Right atrium auricular region (tissue), 2 donors: ENCODE data around the gene ADAM22. TPM values are rescaled to one million over a fixed set of nuclear protein-coding genes. Genes with fewer than 3 reads are reported as not detected.

Source experiments
- DNase-seq: peaks from one replicate; pipeline ENCODE4 v3.0.0-alpha.2; 2019; ENCODE audit warnings: low spot score
- H3K27ac ChIP-seq, 2 donors: fragments of 200-600 bp; sonication (generic); 1 replicate in 1 of 2; 2 replicates in 1 of 2; pipeline ENCODE4 v1.5.1; 2016 to 2019
- H3K27me3 ChIP-seq, 2 donors: fragments of 200-600 bp; sonication (generic); one replicate each; pipeline versions ENCODE4 v1.5.1 to v1.6.0; 2017 to 2019
- H3K36me3 ChIP-seq: fragments of 200-600 bp; sonication (generic); one replicate; pipeline ENCODE4 v1.5.1; 2016
- H3K4me1 ChIP-seq, 2 donors: fragments of 200-600 bp; sonication (generic); one replicate each; pipeline versions ENCODE4 v1.5.1 to v1.6.0; 2017 to 2019
- H3K4me3 ChIP-seq, 2 donors: fragments of 200-600 bp; sonication (generic); 1 replicate in 1 of 2; 2 replicates in 1 of 2; pipeline ENCODE4 v1.5.1; 2017 to 2019; ENCODE audit warnings: mild to moderate bottlenecking in 1 of 2, moderate library complexity in 1 of 2
- H3K9me3 ChIP-seq, 2 donors: fragments of 200-600 bp; sonication (generic); one replicate each; pipeline ENCODE4 v1.5.1; 2019
- total RNA-seq, 2 donors: library from RNA; depleted of rRNA; stranded (reverse); fragments of >200 nt; gene quantifications; one replicate each; pipeline ENCODE4 v1.1.0, GENCODE V29; 2016
- TF ChIP-seq, protein P1 (sequence below), 2 donors: fragments of 200-600 bp; sonication (generic); IDR thresholded peaks; one replicate each; pipeline ENCODE4 v1.5.1; 2019; ENCODE audit warnings: antibody characterized with exemption in 2 of 2

ADAM22 gene
- total RNA-seq, 2 donors from 2014 or later = 1.9 to 3.9 TPM

DNA sequence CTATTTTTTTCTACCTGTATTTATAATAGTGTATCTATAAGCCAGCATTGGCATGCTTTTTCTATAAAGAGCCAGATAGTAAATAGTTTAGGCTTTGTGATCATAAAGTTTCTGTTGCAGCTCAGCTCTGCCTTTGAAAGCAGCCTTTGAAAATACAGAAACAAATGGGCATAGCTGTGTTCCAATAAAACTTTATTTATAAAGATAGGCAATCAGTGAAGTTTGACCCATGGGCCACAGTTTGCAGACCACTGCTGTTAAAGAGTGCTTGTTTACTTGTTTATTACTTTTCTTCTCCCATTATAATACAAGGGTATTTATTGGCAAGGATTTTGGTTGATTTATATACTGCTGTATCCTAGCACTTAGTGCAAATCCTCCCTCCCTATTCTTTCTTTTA is 213.3 kb downstream of the ADAM22 start:
- Histone ChIP-seq H3K27ac (no peak overlapping the region), H3K4me3 (no peak overlapping the region), H3K36me3 (no peaks in the 10 kb centered on the region), H3K4me1 (peaks cover 0 to 11% of the 10 kb centered on the region in 2 donors), H3K27me3 (no peaks in the 10 kb centered on the region), H3K9me3 (no peaks in the 10 kb centered on the region)
- no peak for DNase-seq
- TF ChIP-seq, protein P1, sequence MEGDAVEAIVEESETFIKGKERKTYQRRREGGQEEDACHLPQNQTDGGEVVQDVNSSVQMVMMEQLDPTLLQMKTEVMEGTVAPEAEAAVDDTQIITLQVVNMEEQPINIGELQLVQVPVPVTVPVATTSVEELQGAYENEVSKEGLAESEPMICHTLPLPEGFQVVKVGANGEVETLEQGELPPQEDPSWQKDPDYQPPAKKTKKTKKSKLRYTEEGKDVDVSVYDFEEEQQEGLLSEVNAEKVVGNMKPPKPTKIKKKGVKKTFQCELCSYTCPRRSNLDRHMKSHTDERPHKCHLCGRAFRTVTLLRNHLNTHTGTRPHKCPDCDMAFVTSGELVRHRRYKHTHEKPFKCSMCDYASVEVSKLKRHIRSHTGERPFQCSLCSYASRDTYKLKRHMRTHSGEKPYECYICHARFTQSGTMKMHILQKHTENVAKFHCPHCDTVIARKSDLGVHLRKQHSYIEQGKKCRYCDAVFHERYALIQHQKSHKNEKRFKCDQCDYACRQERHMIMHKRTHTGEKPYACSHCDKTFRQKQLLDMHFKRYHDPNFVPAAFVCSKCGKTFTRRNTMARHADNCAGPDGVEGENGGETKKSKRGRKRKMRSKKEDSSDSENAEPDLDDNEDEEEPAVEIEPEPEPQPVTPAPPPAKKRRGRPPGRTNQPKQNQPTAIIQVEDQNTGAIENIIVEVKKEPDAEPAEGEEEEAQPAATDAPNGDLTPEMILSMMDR (IDR thresholded peaks at IDR 0.05) = no peak

DNA sequence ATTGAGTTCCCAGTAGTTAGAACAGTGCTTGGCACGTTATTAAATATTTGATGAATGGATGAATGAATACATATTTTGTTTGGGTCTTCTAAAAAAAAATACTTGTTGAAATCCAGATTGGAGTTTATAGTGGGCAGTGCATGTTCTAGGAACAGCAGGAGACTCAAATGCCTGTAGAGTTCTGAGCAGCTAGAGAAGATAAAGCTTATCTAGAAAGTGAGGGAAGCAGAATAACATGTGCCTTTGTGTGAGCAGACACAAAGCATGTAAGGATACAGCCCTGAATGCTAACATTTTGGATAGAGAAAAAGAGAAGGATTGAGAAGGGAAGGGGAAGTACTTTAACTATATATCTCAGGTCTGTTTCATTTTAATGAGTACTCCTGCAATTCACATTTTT is 213.9 kb downstream of the ADAM22 start:
- no peak overlapping the region for H3K4me3 ChIP-seq
- H3K4me1 ChIP-seq = peaks cover 0 to 11% of the 10 kb centered on the region in 2 donors
- DNase-seq = no peak
- H3K9me3 ChIP-seq = no peaks in the 10 kb centered on the region
- H3K27ac ChIP-seq = no peak overlapping the region
- TF ChIP-seq, protein P1 (IDR thresholded peaks at IDR 0.05) = no peak
- H3K36me3 ChIP-seq = no peaks in the 10 kb centered on the region
- H3K27me3 ChIP-seq = no peaks in the 10 kb centered on the region

DNA sequence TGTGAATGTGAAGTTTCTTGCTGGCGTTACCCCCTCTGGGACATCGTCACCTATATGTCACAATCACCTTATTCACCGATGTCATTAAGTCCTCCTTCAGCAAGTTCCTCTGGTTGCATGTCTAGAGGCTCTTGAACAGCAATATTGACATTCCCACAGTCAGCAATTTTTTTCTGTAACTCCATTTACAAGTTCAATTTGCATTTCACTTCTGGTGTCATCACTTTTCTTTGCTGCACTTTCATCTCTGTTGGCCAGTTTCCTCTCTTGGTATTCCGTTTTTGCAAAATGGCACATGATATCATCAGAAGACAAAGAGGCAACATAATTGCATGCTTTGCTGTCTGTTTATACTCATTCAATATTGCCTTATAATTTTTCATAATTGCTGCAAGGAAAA is 216.0 kb downstream of the ADAM22 start:
- TF ChIP-seq, protein P1 (IDR thresholded peaks at IDR 0.05) = no peak
- H3K9me3 ChIP-seq = no peaks in the 10 kb centered on the region
- H3K36me3 ChIP-seq = no peaks in the 10 kb centered on the region
- H3K27me3 ChIP-seq = no peaks in the 10 kb centered on the region
- peaks cover 0 to 11% of the 10 kb centered on the region in 2 donors for H3K4me1 ChIP-seq
- DNase-seq = no peak
- no peak overlapping the region for H3K4me3 ChIP-seq
- no peak overlapping the region for H3K27ac ChIP-seq

DNA sequence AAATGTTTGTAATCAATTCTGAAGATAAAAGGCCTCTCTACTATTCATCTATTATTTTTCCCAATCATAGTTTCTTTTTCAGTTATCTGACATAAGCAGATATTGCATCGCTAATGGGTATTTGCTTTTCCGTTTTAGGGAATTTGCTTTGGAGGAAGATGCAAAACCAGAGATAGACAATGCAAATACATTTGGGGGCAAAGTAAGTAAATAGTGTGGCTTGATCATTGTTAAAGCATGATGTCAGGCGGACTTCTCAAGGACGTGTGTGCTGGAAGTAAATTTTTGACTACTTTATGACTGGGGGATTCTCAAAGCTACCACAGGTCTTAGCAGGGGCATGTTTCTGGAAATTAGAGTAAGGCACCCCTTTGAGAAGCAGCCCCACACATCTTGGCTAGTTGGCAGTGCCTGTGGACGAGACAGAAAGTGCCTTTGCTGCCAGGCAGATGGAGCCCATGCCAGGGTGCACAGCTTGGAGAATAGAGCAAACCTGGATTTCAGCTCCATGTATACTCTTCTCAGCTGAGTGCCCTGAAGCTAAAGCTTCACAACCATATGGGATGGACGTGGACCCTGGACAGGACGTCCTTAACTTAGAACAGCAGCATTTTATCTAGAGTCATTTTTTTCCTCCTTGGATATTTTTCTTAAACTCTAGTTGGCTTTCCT is 217.2 kb downstream of the ADAM22 start:
- Histone ChIP-seq H3K4me1 (peaks cover 0 to 11% of the 10 kb centered on the region in 2 donors), H3K4me3 (no peak overlapping the region), H3K27ac (no peak overlapping the region), H3K27me3 (no peaks in the 10 kb centered on the region), H3K36me3 (no peaks in the 10 kb centered on the region), H3K9me3 (no peaks in the 10 kb centered on the region)
- no peak for DNase-seq
- TF ChIP-seq, protein P1 (IDR thresholded peaks at IDR 0.05) = no peak

DNA sequence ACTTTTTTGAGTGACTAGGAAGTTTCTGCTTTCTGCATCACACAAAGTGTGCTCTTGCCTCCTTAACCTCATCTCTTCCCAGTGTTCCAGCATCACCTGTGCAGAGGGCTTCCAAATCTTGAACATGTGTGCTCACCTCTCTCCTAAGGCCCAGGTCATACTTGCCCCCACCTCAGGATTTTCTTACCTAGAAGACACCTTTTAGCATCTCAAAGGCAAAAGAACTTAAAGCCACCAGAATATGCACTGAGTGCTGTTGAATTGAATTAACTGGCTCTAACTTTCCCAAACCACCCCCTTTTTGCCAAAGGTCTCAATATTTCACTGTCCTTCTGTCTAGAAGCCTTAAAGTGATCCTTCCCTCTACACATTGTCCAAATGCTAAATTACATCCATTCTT is 219.3 kb downstream of the ADAM22 start:
- Histone ChIP-seq H3K4me1 (no peaks in the 10 kb centered on the region), H3K27me3 (no peaks in the 10 kb centered on the region), H3K4me3 (no peak overlapping the region), H3K9me3 (no peaks in the 10 kb centered on the region), H3K36me3 (no peaks in the 10 kb centered on the region), H3K27ac (no peak overlapping the region)
- TF ChIP-seq, protein P1 (IDR thresholded peaks at IDR 0.05) = no peak
- DNase-seq = no peak

DNA sequence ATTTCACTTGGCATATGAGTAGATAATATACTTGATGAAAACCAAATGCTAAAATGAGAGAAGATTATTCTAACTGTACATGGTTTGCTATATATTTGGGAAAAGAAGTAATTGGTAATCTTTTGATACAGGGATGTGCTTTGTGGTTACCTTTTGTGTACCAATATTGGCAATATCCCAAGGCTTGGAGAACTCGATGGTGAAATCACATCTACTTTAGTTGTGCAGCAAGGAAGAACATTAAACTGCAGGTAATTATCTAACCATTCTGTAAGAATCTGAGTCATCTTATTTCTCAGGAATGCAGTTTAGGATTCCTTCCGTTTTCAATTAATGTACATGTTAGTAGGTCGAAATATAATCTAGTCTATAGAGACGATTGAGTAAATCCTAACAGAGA is 221.7 kb downstream of the ADAM22 start:
- no peak overlapping the region for H3K27ac ChIP-seq
- no peaks in the 10 kb centered on the region for H3K27me3 ChIP-seq
- TF ChIP-seq, protein P1 (IDR thresholded peaks at IDR 0.05) = no peak
- H3K4me1 ChIP-seq = no peaks in the 10 kb centered on the region
- H3K4me3 ChIP-seq = no peak overlapping the region
- H3K9me3 ChIP-seq = no peaks in the 10 kb centered on the region
- DNase-seq = no peak
- no peaks in the 10 kb centered on the region for H3K36me3 ChIP-seq
